SW480 (cell line): ENCODE data around the gene DNAAF9.

ENCODE experiments used
- DNase-seq: peaks from one replicate; pipeline ENCODE4 v3.0.0-alpha.2; 2016; ENCODE audit warnings: low spot score

The DNAAF9 gene

GRCh38 chr20:3410464-3410863, 3.0 kb upstream of the DNAAF9 start:
- DNase-seq = no peak

- no peak for DNase-seq
Observed at GRCh38 chr20:3409417-3409816, 1.9 kb upstream of the DNAAF9 start.

GRCh38 chr20:3407771-3408637, 535 bp upstream of the DNAAF9 start:
- DNase-seq = peak; percentile 90

GRCh38 chr20:3406481-3407039, 909 bp downstream of the DNAAF9 start:
- DNase-seq = no peak

- no peak for DNase-seq
Observed at GRCh38 chr20:3405696-3406358, 1.6 kb downstream of the DNAAF9 start.

GRCh38 chr20:3405139-3405538, 2.3 kb downstream of the DNAAF9 start:
- DNase-seq = no peak

- DNase-seq = no peak
Observed at GRCh38 chr20:3404402-3404801, 3.1 kb downstream of the DNAAF9 start.

GRCh38 chr20:3403741-3404140, 3.7 kb downstream of the DNAAF9 start:
- DNase-seq = no peak

- DNase-seq = no peak
Observed at GRCh38 chr20:3402453-3402852, 5.0 kb downstream of the DNAAF9 start.

GRCh38 chr20:3400260-3401155, 7.0 kb downstream of the DNAAF9 start:
- no peak for DNase-seq

- no peak for DNase-seq
Observed at GRCh38 chr20:3398681-3399252, 8.7 kb downstream of the DNAAF9 start.

- no peak for DNase-seq
Observed at GRCh38 chr20:3396492-3396891, 11.0 kb downstream of the DNAAF9 start.

- no peak for DNase-seq
Observed at GRCh38 chr20:3392756-3393155, 14.7 kb downstream of the DNAAF9 start.

- DNase-seq = no peak
Observed at GRCh38 chr20:3390759-3391425, 16.6 kb downstream of the DNAAF9 start.

- no peak for DNase-seq
Observed at GRCh38 chr20:3383878-3384495, 23.5 kb downstream of the DNAAF9 start.

GRCh38 chr20:3382836-3383235, 24.6 kb downstream of the DNAAF9 start:
- DNase-seq = no peak

GRCh38 chr20:3380228-3381070, 27.0 kb downstream of the DNAAF9 start:
- no peak for DNase-seq

- DNase-seq = no peak
Observed at GRCh38 chr20:3378138-3378537, 29.3 kb downstream of the DNAAF9 start.

- DNase-seq = no peak
Observed at GRCh38 chr20:3377644-3378043, 29.8 kb downstream of the DNAAF9 start.

GRCh38 chr20:3374296-3374695, 33.2 kb downstream of the DNAAF9 start:
- DNase-seq = no peak
